Neural progenitor cell (in vitro differentiated cells): ENCODE data around the gene SLC35D2.

Experiments used
- CTCF ChIP-seq: fragments of 200-600 bp; sonication (generic); IDR thresholded peaks from 2 replicates; pipeline ENCODE4 v1.5.1; 2017; ENCODE audit warnings: antibody characterized with exemption, mild to moderate bottlenecking
- EZH2 ChIP-seq: fragments of 200-600 bp; sonication (generic); IDR thresholded peaks from 2 replicates; pipeline ENCODE4 v1.6.1; 2017; ENCODE audit warnings: antibody characterized with exemption, mild to moderate bottlenecking, moderate library complexity

GRCh38 chr9:96281641-96282040, 101.9 kb downstream of the SLC35D2 start:
- no peak for TF ChIP-seq CTCF
- no peak for TF ChIP-seq EZH2
